ENCODE results near the gene CCDC40. TPM values are rescaled to one million over a fixed set of nuclear protein-coding genes. Genes with fewer than 3 reads are reported as not detected.

Gene CCDC40
- total RNA-seq, 1 experiment from 2014 or later = 14.2 TPM

DNA sequence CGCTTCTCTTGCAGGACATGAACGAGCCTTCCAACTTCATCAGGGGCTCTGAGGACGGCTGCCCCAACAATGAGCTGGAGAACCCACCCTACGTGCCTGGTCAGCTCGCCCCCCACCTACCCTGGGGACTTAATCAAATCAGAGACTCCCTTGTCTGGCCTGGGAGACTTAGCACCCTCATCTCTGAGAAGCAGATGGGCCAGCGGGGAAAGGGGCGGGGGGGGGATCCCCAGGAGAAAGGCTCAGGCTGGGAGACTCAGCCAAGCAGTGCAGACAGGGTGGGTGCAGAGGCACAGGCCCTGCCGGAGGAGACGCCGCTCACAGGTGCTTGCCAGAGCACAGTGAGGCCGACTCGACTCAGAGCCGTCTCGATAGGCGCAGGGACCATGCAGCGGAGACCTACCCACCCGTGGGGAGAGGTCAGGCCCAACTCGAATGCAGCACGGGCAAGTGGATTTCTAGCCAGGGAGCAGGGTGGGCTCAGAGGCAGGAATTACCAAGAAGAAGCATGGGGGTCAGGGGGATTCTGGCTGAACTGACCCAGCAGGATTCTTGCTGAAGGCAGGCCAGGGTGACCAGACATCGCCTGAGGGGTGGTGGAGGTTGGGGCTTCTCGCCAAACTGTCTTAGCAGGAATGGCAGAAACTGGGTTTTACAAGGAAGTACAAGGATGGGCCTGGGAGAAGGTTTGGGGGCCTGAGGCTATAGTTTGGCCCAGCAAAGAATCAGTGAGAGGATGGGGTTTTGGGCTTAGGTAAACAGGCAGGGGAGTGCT, 74.7 kb downstream of the CCDC40 start:
- H3K79me2 ChIP-seq (ENCODE audit: low read depth) = no peaks in the 10 kb centered on the region
- no peak overlapping the region for H3K4me3 ChIP-seq
- H3K27me3 ChIP-seq (ENCODE audit: insufficient read depth, low read depth) = no peaks in the 10 kb centered on the region
- no peaks in the 10 kb centered on the region for H3K9me3 ChIP-seq (ENCODE audit: insufficient read depth, low read depth)
- H3K36me3 ChIP-seq (ENCODE audit: low read depth) = no peaks in the 10 kb centered on the region
- no peaks in the 10 kb centered on the region for H4K20me1 ChIP-seq (ENCODE audit: insufficient read depth)
- BruUV-seq (replicated peaks) = no TSS peak
- DNase-seq = no peak
- TF ChIP-seq, protein P1, sequence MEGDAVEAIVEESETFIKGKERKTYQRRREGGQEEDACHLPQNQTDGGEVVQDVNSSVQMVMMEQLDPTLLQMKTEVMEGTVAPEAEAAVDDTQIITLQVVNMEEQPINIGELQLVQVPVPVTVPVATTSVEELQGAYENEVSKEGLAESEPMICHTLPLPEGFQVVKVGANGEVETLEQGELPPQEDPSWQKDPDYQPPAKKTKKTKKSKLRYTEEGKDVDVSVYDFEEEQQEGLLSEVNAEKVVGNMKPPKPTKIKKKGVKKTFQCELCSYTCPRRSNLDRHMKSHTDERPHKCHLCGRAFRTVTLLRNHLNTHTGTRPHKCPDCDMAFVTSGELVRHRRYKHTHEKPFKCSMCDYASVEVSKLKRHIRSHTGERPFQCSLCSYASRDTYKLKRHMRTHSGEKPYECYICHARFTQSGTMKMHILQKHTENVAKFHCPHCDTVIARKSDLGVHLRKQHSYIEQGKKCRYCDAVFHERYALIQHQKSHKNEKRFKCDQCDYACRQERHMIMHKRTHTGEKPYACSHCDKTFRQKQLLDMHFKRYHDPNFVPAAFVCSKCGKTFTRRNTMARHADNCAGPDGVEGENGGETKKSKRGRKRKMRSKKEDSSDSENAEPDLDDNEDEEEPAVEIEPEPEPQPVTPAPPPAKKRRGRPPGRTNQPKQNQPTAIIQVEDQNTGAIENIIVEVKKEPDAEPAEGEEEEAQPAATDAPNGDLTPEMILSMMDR (conservative IDR thresholded peaks at IDR 0.05) = no peak
- TF ChIP-seq EZH2 (IDR thresholded peaks at IDR 0.05; ENCODE audit: low read depth) = no peak
- H3K4me1 ChIP-seq (replicated peaks; ENCODE audit: insufficient read depth) = no peaks in the 10 kb centered on the region
- H2AFZ ChIP-seq = no peak overlapping the region
- H3K9me2 ChIP-seq (ENCODE audit: insufficient read depth) = no peaks in the 10 kb centered on the region
- intact Hi-C loops (cut with micrococcal nuclease; ENCODE audit: unreplicated experiment) = no loop called here
- ChIA-PET CTCF (no interaction called here), POLR2A (ENCODE audit: unreplicated experiment) (no interaction called here)
- no peak overlapping the region for H3K4me2 ChIP-seq
- no peaks in the 10 kb centered on the region for H3F3A ChIP-seq (ENCODE audit: insufficient read depth, low read depth)
- no peak overlapping the region for H3K27ac ChIP-seq

DNA sequence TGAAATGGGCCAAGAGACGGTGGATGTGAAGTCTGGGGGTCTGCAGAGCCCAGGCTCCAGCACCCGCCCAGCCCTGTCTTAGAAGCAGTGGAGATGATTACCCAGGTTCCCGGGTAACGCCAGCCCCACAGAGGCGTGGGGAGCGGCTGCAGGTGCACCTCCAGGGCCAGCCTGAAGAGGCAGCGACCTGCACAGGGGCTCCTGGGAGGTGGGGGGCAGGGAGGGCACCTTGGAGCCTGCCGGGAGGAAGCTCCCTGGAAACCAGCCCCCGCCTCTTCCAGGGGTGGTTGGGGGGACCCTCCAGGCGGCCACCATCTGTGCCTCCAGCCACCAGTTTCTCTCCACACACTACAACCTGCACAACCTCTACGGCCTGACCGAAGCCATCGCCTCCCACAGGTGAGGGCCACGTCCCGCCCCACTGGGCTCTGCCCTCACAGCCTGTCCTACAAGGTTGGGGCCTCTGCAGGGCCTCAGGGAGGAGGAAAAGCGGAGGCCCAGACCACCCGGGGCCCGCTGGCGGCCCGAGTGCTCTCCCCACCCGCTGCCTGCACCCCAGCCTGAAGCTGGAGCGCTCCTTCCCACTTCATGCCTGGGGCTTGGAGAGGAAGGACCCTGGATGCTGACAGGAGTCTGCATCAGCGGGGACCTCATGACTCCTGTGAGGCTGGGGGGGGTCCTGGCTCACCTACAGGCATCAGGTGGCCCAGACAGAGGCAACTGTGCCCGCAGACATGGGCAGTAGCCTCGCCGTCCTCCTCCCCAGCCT, 75.4 kb downstream of the CCDC40 start:
- Histone ChIP-seq H3K9me3 (ENCODE audit: insufficient read depth, low read depth) (no peaks in the 10 kb centered on the region), H3K4me3 (no peak overlapping the region), H3F3A (ENCODE audit: insufficient read depth, low read depth) (no peaks in the 10 kb centered on the region), H3K4me2 (no peak overlapping the region), H3K4me1 (replicated peaks; ENCODE audit: insufficient read depth) (no peaks in the 10 kb centered on the region), H3K9me2 (ENCODE audit: insufficient read depth) (no peaks in the 10 kb centered on the region), H3K27ac (no peak overlapping the region), H4K20me1 (ENCODE audit: insufficient read depth) (no peaks in the 10 kb centered on the region), H3K79me2 (ENCODE audit: low read depth) (no peaks in the 10 kb centered on the region), H2AFZ (no peak overlapping the region), H3K36me3 (ENCODE audit: low read depth) (no peaks in the 10 kb centered on the region), H3K27me3 (ENCODE audit: insufficient read depth, low read depth) (no peaks in the 10 kb centered on the region)
- no peak for TF ChIP-seq EZH2 (IDR thresholded peaks at IDR 0.05; ENCODE audit: low read depth)
- TF ChIP-seq, protein P1 (conservative IDR thresholded peaks at IDR 0.05) = no peak
- BruUV-seq (replicated peaks) = no TSS peak
- ChIA-PET POLR2A (ENCODE audit: unreplicated experiment) (no interaction called here), CTCF (no interaction called here)
- no peak for DNase-seq
- intact Hi-C loops (cut with micrococcal nuclease; ENCODE audit: unreplicated experiment) = no loop called here

DNA sequence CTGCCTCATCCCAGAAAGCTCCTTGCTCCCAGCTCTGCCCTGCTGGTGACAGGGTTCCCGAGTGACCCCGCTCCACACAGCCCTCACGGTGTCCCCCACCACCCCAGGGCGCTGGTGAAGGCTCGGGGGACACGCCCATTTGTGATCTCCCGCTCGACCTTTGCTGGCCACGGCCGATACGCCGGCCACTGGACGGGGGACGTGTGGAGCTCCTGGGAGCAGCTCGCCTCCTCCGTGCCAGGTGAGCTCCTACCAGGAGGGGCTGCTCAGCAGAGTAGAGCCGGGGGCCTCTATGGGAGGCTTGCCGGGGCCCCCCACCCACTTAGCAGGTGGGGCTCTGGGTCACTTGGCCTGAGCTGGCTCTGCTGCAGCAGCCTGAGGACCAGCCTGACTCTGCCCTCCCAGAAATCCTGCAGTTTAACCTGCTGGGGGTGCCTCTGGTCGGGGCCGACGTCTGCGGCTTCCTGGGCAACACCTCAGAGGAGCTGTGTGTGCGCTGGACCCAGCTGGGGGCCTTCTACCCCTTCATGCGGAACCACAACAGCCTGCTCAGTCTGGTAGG, 76.1 kb downstream of the CCDC40 start:
- Histone ChIP-seq H3K4me1 (replicated peaks; ENCODE audit: insufficient read depth) (no peaks in the 10 kb centered on the region), H3F3A (ENCODE audit: insufficient read depth, low read depth) (no peaks in the 10 kb centered on the region), H2AFZ (no peak overlapping the region), H3K9me2 (ENCODE audit: insufficient read depth) (no peaks in the 10 kb centered on the region), H3K79me2 (ENCODE audit: low read depth) (no peaks in the 10 kb centered on the region), H3K27me3 (ENCODE audit: insufficient read depth, low read depth) (no peaks in the 10 kb centered on the region), H3K27ac (no peak overlapping the region), H4K20me1 (ENCODE audit: insufficient read depth) (no peaks in the 10 kb centered on the region), H3K36me3 (ENCODE audit: low read depth) (no peaks in the 10 kb centered on the region), H3K4me3 (no peak overlapping the region), H3K9me3 (ENCODE audit: insufficient read depth, low read depth) (no peaks in the 10 kb centered on the region), H3K4me2 (no peak overlapping the region)
- BruUV-seq (replicated peaks) = no TSS peak
- intact Hi-C loops (cut with micrococcal nuclease; ENCODE audit: unreplicated experiment) = no loop called here
- no peak for TF ChIP-seq EZH2 (IDR thresholded peaks at IDR 0.05; ENCODE audit: low read depth)
- TF ChIP-seq, protein P1 (conservative IDR thresholded peaks at IDR 0.05) = no peak
- POLR2A ChIA-PET (ENCODE audit: unreplicated experiment) = no interaction called here
- no peak for DNase-seq
- CTCF ChIA-PET = no interaction called here
